HepG2 (cell line): ENCODE measurements around the gene JUND. TPM values are rescaled to one million over a fixed set of nuclear protein-coding genes. Genes with fewer than 3 reads are reported as not detected.

ENCODE experiments used
- ATF6 ChIP-seq: sonication (generic); formaldehyde crosslinking; conservative IDR thresholded peaks from 2 replicates; pipeline ENCODE4 v1.4.0; 2020; ENCODE audit warnings: missing genetic modification reagents
- EHMT2 ChIP-seq: fragments of 200-600 bp; sonication (generic); IDR thresholded peaks from 2 replicates; pipeline ENCODE4 v1.7.0; 2017; ENCODE audit warnings: antibody characterized with exemption, low read depth, low read length, borderline replicate concordance
- GABPB1 ChIP-seq: IDR thresholded peaks from 2 replicates; pipeline ENCODE4 v1.6.1; 2016; ENCODE audit warnings: mild to moderate bottlenecking, missing genetic modification reagents, moderate library complexity, missing compliant biosample characterization
- ISX ChIP-seq: sonication (generic); formaldehyde crosslinking; conservative IDR thresholded peaks from 2 replicates; pipeline ENCODE4 v1.5.0; 2020; ENCODE audit warnings: missing genetic modification reagents
- KLF15 ChIP-seq: sonication (generic); formaldehyde crosslinking; IDR thresholded peaks from 2 replicates; pipeline ENCODE4 v1.8.1; 2023; ENCODE audit warnings: borderline replicate concordance, mild to moderate bottlenecking, inconsistent platforms, missing genetic modification reagents, mixed read lengths
- MATR3 ChIP-seq: sonication (generic); formaldehyde crosslinking; IDR thresholded peaks from 2 replicates; pipeline ENCODE4 v1.4.0; 2020; ENCODE audit warnings: missing genetic modification reagents
- THRA ChIP-seq: sonication (generic); formaldehyde crosslinking; IDR thresholded peaks from 2 replicates; pipeline ENCODE4 v1.4.0; 2020; ENCODE audit warnings: missing genetic modification reagents, borderline replicate concordance
- ZHX1 ChIP-seq: sonication (generic); formaldehyde crosslinking; IDR thresholded peaks from 2 replicates; pipeline ENCODE4 v1.8.1; 2022; ENCODE audit warnings: low read depth, mild to moderate bottlenecking, missing genetic modification reagents
- ZNF670 ChIP-seq: sonication (generic); formaldehyde crosslinking; IDR thresholded peaks from 2 replicates; pipeline ENCODE4 v1.8.0; 2022; ENCODE audit warnings: mild to moderate bottlenecking, missing genetic modification reagents, borderline replicate concordance
- ZNF800 ChIP-seq: sonication (generic); formaldehyde crosslinking; IDR thresholded peaks from 2 replicates; pipeline ENCODE4 v1.4.0; 2020; ENCODE audit warnings: missing genetic modification reagents
- ZNF841 ChIP-seq: sonication (generic); formaldehyde crosslinking; IDR thresholded peaks from 2 replicates; pipeline ENCODE4 v1.8.1; 2023; ENCODE audit warnings: missing genetic modification reagents, borderline replicate concordance
- ZSCAN21 ChIP-seq: sonication (generic); formaldehyde crosslinking; IDR thresholded peaks from 2 replicates; pipeline ENCODE4 v1.8.0; 2022; ENCODE audit warnings: mild to moderate bottlenecking, missing genetic modification reagents, moderate library complexity, borderline replicate concordance
- ZSCAN5A ChIP-seq: sonication (generic); formaldehyde crosslinking; IDR thresholded peaks from 2 replicates; pipeline ENCODE4 v1.8.0; 2022; ENCODE audit warnings: mild to moderate bottlenecking, missing genetic modification reagents, borderline replicate concordance
- polyA plus RNA-seq, 8 experiments: library from polyadenylated mRNA; depleted of rRNA in 3 of 8; stranded (reverse) in 7 of 8; unstranded in 1 of 8; fragments of >200 nt; fragmentation: Illumina TruSeq in 4 of 8; extraction: Trizol in 4 of 8; gene quantifications; 2 replicates each; pipeline versions ENCODE4 v1.2.1 to v1.2.3, GENCODE V29; 2011 to 2016; ENCODE audit warnings: low read depth in 4 of 8, missing spikeins in 1 of 8, mixed read lengths in 1 of 8; ENCODE audit not compliant: insufficient read depth in 1 of 8
- total RNA-seq, 5 experiments: library from RNA; depleted of rRNA; stranded (reverse); fragments of >200 nt; fragmentation: Illumina TruSeq; extraction: Trizol; gene quantifications; 2 replicates each; pipeline ENCODE4 v1.2.3, GENCODE V29; 2016; ENCODE audit warnings: low read depth in 1 of 5
- TF ChIP-seq, protein P1 (sequence below): IDR thresholded peaks from 2 replicates; pipeline ENCODE4 v1.6.1; 2018; ENCODE audit warnings: missing genetic modification reagents, mild to moderate bottlenecking, missing compliant biosample characterization
- TF ChIP-seq, protein P2 (sequence below): sonication (generic); formaldehyde crosslinking; conservative IDR thresholded peaks from 2 replicates; pipeline ENCODE4 v1.8.0; 2022; ENCODE audit warnings: low read depth, missing genetic modification reagents

Gene JUND
- total and polyA plus RNA-seq, 2 of the 13 experiments (the other 11 are each of a cell fraction or from before 2014, with no cell fraction given), result 41.2 to 59.8 TPM

- peak; percentile 78; the same call in 1 of the 2 replicates for TF ChIP-seq THRA
- TF ChIP-seq, protein P1, sequence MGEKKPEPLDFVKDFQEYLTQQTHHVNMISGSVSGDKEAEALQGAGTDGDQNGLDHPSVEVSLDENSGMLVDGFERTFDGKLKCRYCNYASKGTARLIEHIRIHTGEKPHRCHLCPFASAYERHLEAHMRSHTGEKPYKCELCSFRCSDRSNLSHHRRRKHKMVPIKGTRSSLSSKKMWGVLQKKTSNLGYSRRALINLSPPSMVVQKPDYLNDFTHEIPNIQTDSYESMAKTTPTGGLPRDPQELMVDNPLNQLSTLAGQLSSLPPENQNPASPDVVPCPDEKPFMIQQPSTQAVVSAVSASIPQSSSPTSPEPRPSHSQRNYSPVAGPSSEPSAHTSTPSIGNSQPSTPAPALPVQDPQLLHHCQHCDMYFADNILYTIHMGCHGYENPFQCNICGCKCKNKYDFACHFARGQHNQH (CRISPR knock-in tag), result no peak
- peak; percentile 50; the same call in 1 of the 2 replicates for TF ChIP-seq GABPB1 (CRISPR knock-in tag)
- no peak for TF ChIP-seq MATR3 (CRISPR knock-in tag)
- TF ChIP-seq KLF15 (CRISPR knock-in tag), result 0 out of 2 replicates have a peak, but pooled peaks have one; percentile 30
- TF ChIP-seq ISX (CRISPR knock-in tag), result no peak
- no peak for TF ChIP-seq ZNF841 (CRISPR knock-in tag)
- TF ChIP-seq ZHX1 (CRISPR knock-in tag), result no peak
- no peak; the same call in 1 of the 2 replicates for TF ChIP-seq ZSCAN21
- TF ChIP-seq ZSCAN5A (CRISPR knock-in tag), result no peak
- TF ChIP-seq EHMT2, result no peak
- TF ChIP-seq ZNF670 (CRISPR knock-in tag), result no peak
- TF ChIP-seq ATF6, result no peak
- TF ChIP-seq ZNF800 (CRISPR knock-in tag), result peak; percentile 36; the same call in 1 of the 2 replicates
- TF ChIP-seq, protein P2, sequence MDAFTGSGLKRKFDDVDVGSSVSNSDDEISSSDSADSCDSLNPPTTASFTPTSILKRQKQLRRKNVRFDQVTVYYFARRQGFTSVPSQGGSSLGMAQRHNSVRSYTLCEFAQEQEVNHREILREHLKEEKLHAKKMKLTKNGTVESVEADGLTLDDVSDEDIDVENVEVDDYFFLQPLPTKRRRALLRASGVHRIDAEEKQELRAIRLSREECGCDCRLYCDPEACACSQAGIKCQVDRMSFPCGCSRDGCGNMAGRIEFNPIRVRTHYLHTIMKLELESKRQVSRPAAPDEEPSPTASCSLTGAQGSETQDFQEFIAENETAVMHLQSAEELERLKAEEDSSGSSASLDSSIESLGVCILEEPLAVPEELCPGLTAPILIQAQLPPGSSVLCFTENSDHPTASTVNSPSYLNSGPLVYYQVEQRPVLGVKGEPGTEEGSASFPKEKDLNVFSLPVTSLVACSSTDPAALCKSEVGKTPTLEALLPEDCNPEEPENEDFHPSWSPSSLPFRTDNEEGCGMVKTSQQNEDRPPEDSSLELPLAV (CRISPR knock-in tag), result no peak
Measured at GRCh38 chr19:18274781-18275356, 6.6 kb downstream of the JUND start (continued).
